Stimulated activated CD4-positive, alpha-beta T cell treated with anti-CD3 and anti-CD28 coated beads, Interleukin-4, amount 100 ng/mL, for 4 hours (primary cell): Measurements from ENCODE around the gene SLC22A3.
"Not testable (repeated sequence)": the region's sequence is repeated elsewhere in the genome, so short reads cannot be mapped to it uniquely, and the experiment has no call there.

Experiments used
- DNase-seq, 2 experiments: peaks; one replicate each; pipeline ENCODE4 v3.0.0-alpha.2; 2020

SLC22A3 gene, protein sequence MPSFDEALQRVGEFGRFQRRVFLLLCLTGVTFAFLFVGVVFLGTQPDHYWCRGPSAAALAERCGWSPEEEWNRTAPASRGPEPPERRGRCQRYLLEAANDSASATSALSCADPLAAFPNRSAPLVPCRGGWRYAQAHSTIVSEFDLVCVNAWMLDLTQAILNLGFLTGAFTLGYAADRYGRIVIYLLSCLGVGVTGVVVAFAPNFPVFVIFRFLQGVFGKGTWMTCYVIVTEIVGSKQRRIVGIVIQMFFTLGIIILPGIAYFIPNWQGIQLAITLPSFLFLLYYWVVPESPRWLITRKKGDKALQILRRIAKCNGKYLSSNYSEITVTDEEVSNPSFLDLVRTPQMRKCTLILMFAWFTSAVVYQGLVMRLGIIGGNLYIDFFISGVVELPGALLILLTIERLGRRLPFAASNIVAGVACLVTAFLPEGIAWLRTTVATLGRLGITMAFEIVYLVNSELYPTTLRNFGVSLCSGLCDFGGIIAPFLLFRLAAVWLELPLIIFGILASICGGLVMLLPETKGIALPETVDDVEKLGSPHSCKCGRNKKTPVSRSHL

GRCh38 chr6:160348223-160349019 lies at the start of gene SLC22A3:
TSS of gene SLC22A3 (plus strand) at chr6:160348378. CDS start at chr6:160348420, 42 bp downstream.
- no peak for DNase-seq

GRCh38 chr6:160299559-160299958 lies 48.6 kb upstream of the SLC22A3 start:
- DNase-seq = no peak

GRCh38 chr6:160300076-160300695 lies 48.0 kb upstream of the SLC22A3 start:
- DNase-seq = no peak

DNA sequence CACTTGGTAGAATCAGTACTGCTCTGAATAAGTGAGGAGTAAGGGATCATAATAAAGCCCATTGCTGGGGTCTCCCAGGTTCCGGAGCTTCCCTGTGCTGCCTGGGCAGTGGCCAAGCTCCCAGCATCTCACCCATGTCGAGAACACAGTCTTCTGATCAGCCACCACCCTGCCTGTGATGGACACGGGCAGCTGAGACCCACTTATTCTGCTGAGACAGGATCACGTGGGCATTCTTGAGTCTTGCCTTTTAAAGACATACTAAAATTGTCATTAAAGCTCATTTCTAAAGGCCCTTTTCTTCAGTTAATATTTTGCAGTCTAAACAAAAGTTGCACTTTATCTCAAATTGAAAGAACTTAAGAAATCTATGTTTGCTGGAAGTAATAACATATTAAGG lies 46.8 kb upstream of the SLC22A3 start:
- DNase-seq = no peak

- not testable (repeated sequence) for DNase-seq
Observed at GRCh38 chr6:160302431-160303082, 45.6 kb upstream of the SLC22A3 start.

- no peak for DNase-seq
Observed at GRCh38 chr6:160303806-160304205, 44.4 kb upstream of the SLC22A3 start.

DNA sequence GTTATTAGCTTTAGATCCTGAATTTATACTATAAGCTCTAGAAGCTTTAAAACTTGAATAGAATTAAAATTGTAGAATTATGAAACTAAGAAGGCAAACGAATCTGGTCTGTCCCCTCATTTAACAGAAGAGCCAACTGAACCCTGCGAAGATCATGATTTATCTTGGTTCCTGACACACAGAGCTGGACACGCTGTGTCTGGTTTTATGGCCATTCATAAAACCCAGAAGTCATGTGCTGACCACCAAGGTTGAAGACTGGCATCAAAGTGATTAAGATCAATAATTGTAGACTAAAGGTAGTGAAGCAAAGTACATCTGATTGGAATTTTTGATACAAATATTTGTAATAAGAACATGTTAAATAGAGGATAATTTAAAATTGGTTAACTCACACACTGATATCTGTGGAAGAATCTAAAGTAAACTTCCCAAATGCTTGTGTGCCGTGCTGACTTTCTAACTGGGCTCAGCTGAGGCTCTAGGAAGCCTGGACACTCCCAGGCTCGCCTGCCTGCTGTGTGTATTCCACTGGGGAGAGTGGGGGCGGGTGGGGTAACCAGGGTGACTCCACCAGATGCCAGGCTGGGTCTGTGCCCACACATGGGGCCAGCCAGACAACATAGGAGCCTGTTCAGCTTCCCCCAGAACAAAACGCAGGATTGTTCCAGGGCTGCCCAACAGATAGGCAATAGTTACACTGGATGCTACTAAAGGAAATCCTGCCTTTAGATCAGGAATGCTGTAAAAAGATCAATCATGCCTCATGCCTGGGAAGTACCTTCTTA lies 42.1 kb upstream of the SLC22A3 start:
- no peak for DNase-seq

GRCh38 chr6:160309718-160310117 lies 38.5 kb upstream of the SLC22A3 start:
- DNase-seq = no peak

- DNase-seq = no peak
Observed at GRCh38 chr6:160312900-160313299, 35.3 kb upstream of the SLC22A3 start.

DNA sequence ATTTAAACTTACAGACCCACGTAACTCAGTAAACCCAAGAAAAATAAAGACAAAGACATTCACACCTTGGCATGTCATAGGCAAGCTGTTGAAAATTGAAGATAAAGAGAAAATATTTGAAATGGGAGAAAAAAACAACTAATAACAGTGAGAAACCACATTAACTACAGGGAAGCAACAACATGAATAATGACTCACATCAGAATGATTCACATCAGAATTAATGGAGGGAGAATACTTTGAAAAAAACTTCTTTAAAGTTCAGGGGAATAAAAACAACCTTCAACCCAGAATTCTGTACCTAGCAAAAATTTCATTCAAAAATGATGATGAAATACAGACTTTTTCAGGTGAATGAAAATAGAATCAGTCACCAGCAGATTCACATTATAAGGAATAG lies 32.9 kb upstream of the SLC22A3 start:
- DNase-seq = no peak

DNA sequence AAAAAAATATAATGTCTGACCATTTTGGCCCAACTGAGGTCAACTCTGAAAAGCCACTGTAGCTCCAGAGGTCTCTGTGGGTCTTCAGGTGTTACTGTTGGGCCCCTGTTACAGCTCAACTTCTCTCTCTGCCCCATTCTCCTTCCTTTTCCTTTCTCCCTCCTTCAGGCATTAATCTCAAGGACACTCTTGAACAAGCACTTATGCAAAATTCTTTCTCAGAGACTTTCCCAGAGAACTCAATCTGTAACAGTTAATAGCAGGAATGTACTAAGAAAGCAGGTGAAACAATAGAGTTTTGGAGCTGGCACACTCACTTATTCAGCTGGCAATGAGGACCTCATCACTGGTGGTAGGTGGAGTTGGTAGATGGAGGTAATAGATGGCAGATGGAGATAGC lies 31.9 kb upstream of the SLC22A3 start:
- no peak for DNase-seq

GRCh38 chr6:160319246-160319645 lies 28.9 kb upstream of the SLC22A3 start:
- no peak for DNase-seq

- DNase-seq = no peak
Observed at GRCh38 chr6:160321729-160322505, 26.3 kb upstream of the SLC22A3 start.

GRCh38 chr6:160327981-160328380 lies 20.2 kb upstream of the SLC22A3 start:
- no peak for DNase-seq

GRCh38 chr6:160328447-160328846 lies 19.7 kb upstream of the SLC22A3 start:
- DNase-seq = no peak

- DNase-seq = no peak
Observed at GRCh38 chr6:160329188-160329587, 19.0 kb upstream of the SLC22A3 start.

DNA sequence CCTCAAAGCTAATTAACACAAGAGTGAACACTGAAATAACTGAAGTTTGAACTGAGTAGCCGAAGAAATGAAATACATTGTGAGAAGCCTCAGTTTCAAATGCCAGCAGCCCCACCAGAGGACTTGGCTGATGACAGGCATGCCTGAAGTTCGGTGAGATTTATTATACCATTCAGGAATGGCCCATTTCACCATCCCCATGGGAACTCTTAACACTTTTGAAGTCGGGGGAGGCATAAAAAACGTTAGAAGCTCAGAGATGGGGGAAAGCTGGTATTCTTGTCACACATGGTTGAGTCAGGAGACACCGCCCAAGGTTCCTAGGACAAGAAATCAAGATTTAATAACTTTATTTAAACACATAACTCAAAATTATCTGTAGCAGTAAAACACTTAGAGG lies 17.6 kb upstream of the SLC22A3 start:
- no peak for DNase-seq

GRCh38 chr6:160331204-160331603 lies 17.0 kb upstream of the SLC22A3 start:
- DNase-seq = no peak

- no peak for DNase-seq
Observed at GRCh38 chr6:160331753-160332152, 16.4 kb upstream of the SLC22A3 start.

GRCh38 chr6:160333101-160333500 lies 15.1 kb upstream of the SLC22A3 start:
- DNase-seq = no peak

GRCh38 chr6:160333841-160334240 lies 14.3 kb upstream of the SLC22A3 start:
- DNase-seq = no peak
